Fibroblast of pulmonary artery (primary cell): ENCODE data around the gene FAM227B.

Experiments used
- DNase-seq: peaks from one replicate; pipeline ENCODE4 v3.0.0-alpha.2; 2010; ENCODE audit warnings: low read depth
- H3K4me3 ChIP-seq: replicated peaks from 2 replicates; pipeline ENCODE4 v1.5.1; 2011; ENCODE audit warnings: low read depth, mild to moderate bottlenecking, control low read depth, low read length, moderate library complexity
- CTCF ChIP-seq: IDR thresholded peaks from 2 replicates; pipeline ENCODE4 v1.5.1; 2011; ENCODE audit warnings: mild to moderate bottlenecking, control low read depth, low read length, inconsistent platforms; ENCODE audit errors: missing control alignments

Gene FAM227B

GRCh38 chr15:49309889-49310288, 310.7 kb downstream of the FAM227B start:
- H3K4me3 ChIP-seq: no peak overlapping the region
- DNase-seq: peak; percentile 6
- TF ChIP-seq CTCF: no peak

GRCh38 chr15:49308686-49309085, 311.9 kb downstream of the FAM227B start:
- no peak for TF ChIP-seq CTCF
- H3K4me3 ChIP-seq: no peak overlapping the region
- no peak for DNase-seq

- TF ChIP-seq CTCF: no peak
- H3K4me3 ChIP-seq: no peak overlapping the region
- DNase-seq: no peak
Measured at GRCh38 chr15:49306551-49306950, 314.1 kb downstream of the FAM227B start.

GRCh38 chr15:49303003-49303402, 317.6 kb downstream of the FAM227B start:
- no peak for DNase-seq
- no peak for TF ChIP-seq CTCF
- H3K4me3 ChIP-seq: no peak overlapping the region

- no peak for TF ChIP-seq CTCF
- DNase-seq: no peak
- H3K4me3 ChIP-seq: no peak overlapping the region
Measured at GRCh38 chr15:49301562-49301961, 319.1 kb downstream of the FAM227B start.

- no peak for DNase-seq
- TF ChIP-seq CTCF: no peak
- H3K4me3 ChIP-seq: no peak overlapping the region
Measured at GRCh38 chr15:49300856-49301255, 319.8 kb downstream of the FAM227B start.

- H3K4me3 ChIP-seq: no peak overlapping the region
- TF ChIP-seq CTCF: no peak
- DNase-seq: no peak
Measured at GRCh38 chr15:49297584-49297983, 323.0 kb downstream of the FAM227B start.
